ENCODE measurements around the gene WDR17. TPM values are rescaled to one million over a fixed set of nuclear protein-coding genes. Genes with fewer than 3 reads are reported as not detected.

Gene WDR17
- total RNA-seq, 1 donor from 2014 or later, result 5.2 TPM

- TF ChIP-seq, protein P1, sequence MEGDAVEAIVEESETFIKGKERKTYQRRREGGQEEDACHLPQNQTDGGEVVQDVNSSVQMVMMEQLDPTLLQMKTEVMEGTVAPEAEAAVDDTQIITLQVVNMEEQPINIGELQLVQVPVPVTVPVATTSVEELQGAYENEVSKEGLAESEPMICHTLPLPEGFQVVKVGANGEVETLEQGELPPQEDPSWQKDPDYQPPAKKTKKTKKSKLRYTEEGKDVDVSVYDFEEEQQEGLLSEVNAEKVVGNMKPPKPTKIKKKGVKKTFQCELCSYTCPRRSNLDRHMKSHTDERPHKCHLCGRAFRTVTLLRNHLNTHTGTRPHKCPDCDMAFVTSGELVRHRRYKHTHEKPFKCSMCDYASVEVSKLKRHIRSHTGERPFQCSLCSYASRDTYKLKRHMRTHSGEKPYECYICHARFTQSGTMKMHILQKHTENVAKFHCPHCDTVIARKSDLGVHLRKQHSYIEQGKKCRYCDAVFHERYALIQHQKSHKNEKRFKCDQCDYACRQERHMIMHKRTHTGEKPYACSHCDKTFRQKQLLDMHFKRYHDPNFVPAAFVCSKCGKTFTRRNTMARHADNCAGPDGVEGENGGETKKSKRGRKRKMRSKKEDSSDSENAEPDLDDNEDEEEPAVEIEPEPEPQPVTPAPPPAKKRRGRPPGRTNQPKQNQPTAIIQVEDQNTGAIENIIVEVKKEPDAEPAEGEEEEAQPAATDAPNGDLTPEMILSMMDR (IDR thresholded peaks at IDR 0.05; ENCODE audit: unreplicated experiment), result no peak
- no peak for DNase-seq (ENCODE audit: low spot score, unreplicated experiment)
- H3K9me3 Mint-ChIP-seq (ENCODE audit: low read depth), result peaks cover 12% of the 10 kb centered on the region
- H3K36me3 Mint-ChIP-seq (ENCODE audit: insufficient read depth), result no peaks in the 10 kb centered on the region
- peaks cover 1% of the 10 kb centered on the region for H3K4me1 Mint-ChIP-seq (ENCODE audit: low read depth)
- no peaks in the 10 kb centered on the region for H3K27me3 Mint-ChIP-seq
- H3K27ac Mint-ChIP-seq, result no peak overlapping the region
- H3K4me3 Mint-ChIP-seq (ENCODE audit: low read depth), result no peak overlapping the region
Observed at GRCh38 chr4:176042195-176042594, 23.4 kb upstream of the WDR17 start.

GRCh38 chr4:176043838-176044588 is 21.6 kb upstream of the WDR17 start:
- Mint-ChIP-seq H3K36me3 (ENCODE audit: insufficient read depth) (no peaks in the 10 kb centered on the region), H3K27me3 (no peaks in the 10 kb centered on the region), H3K4me3 (ENCODE audit: low read depth) (no peak overlapping the region), H3K4me1 (ENCODE audit: low read depth) (peaks cover 1% of the 10 kb centered on the region), H3K9me3 (ENCODE audit: low read depth) (peaks cover 10% of the 10 kb centered on the region), H3K27ac (no peak overlapping the region)
- TF ChIP-seq, protein P1 (IDR thresholded peaks at IDR 0.05; ENCODE audit: unreplicated experiment), result no peak
- no peak for DNase-seq (ENCODE audit: low spot score, unreplicated experiment)

GRCh38 chr4:176044589-176044951 is 21.1 kb upstream of the WDR17 start:
- no peak overlapping the region for H3K4me3 Mint-ChIP-seq (ENCODE audit: low read depth)
- TF ChIP-seq, protein P1 (IDR thresholded peaks at IDR 0.05; ENCODE audit: unreplicated experiment), result no peak
- H3K27ac Mint-ChIP-seq, result no peak overlapping the region

DNA sequence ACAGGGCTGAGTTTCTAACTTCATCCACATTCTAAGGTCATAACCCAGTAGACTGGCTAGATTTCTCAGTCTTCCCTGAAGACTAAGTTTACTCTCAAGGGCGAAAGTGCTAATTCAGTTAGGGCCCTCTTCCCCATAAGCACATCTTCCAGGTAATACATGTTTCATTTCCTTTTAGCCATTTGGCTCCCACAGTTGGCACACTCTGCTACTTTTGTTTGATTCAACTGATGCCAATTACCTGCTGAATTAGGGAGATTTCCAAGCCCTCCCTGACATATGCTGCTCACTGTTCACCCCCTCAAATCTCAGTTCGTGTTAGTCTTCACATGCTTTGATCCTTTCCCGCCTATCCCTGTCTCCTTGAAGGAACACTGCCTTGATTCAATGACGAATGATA is 17.0 kb upstream of the WDR17 start:
- no peaks in the 10 kb centered on the region for H3K9me3 Mint-ChIP-seq (ENCODE audit: low read depth)
- H3K27ac Mint-ChIP-seq, result no peak overlapping the region
- H3K4me1 Mint-ChIP-seq (ENCODE audit: low read depth), result peaks cover 1% of the 10 kb centered on the region
- H3K36me3 Mint-ChIP-seq (ENCODE audit: insufficient read depth), result no peaks in the 10 kb centered on the region
- H3K27me3 Mint-ChIP-seq, result no peaks in the 10 kb centered on the region
- TF ChIP-seq, protein P1 (IDR thresholded peaks at IDR 0.05; ENCODE audit: unreplicated experiment), result no peak
- no peak overlapping the region for H3K4me3 Mint-ChIP-seq (ENCODE audit: low read depth)
- DNase-seq (ENCODE audit: low spot score, unreplicated experiment), result no peak

More at GRCh38 chr4:176044589-176044951, 21.1 kb upstream of the WDR17 start:
- DNase-seq (ENCODE audit: low spot score, unreplicated experiment), result no peak
- Mint-ChIP-seq H3K36me3 (ENCODE audit: insufficient read depth) (no peaks in the 10 kb centered on the region), H3K9me3 (ENCODE audit: low read depth) (peaks cover 5% of the 10 kb centered on the region), H3K4me1 (ENCODE audit: low read depth) (peaks cover 1% of the 10 kb centered on the region), H3K27me3 (no peaks in the 10 kb centered on the region)

- H3K9me3 Mint-ChIP-seq (ENCODE audit: low read depth), result no peaks in the 10 kb centered on the region
- H3K27me3 Mint-ChIP-seq, result no peaks in the 10 kb centered on the region
- DNase-seq (ENCODE audit: low spot score, unreplicated experiment), result no peak
- H3K27ac Mint-ChIP-seq, result no peak overlapping the region
- no peak overlapping the region for H3K4me3 Mint-ChIP-seq (ENCODE audit: low read depth)
- H3K36me3 Mint-ChIP-seq (ENCODE audit: insufficient read depth), result no peaks in the 10 kb centered on the region
- no peaks in the 10 kb centered on the region for H3K4me1 Mint-ChIP-seq (ENCODE audit: low read depth)
- TF ChIP-seq, protein P1 (IDR thresholded peaks at IDR 0.05; ENCODE audit: unreplicated experiment), result no peak
Observed at GRCh38 chr4:176052744-176053143, 12.9 kb upstream of the WDR17 start.

Measured in progenitor cell of endocrine pancreas (in vitro differentiated cells).